T-helper 1 cell treated with Interleukin-12 subunit alpha and Interleukin-12 subunit beta and Interleukin-4 antibody, amounts not matched to agents 30 ng/mL and 1 ng/mL, for 36 hours (primary cell): ENCODE data around the gene GOLGA8S. TPM values are rescaled to one million over a fixed set of nuclear protein-coding genes. Genes with fewer than 3 reads are reported as not detected.
"Not testable (repeated sequence)": the region's sequence is repeated elsewhere in the genome, so short reads cannot be mapped to it uniquely, and the experiment has no call there.

ENCODE experiments used
- intact Hi-C: fragments of 100-400 bp; cut with micrococcal nuclease; formaldehyde crosslinking; loops from one replicate; pipeline ENCODE4 v1.15.1; 2024
- total RNA-seq: library from RNA; stranded (reverse); gene quantifications from 2 replicates; pipeline ENCODE4 v1.2.3, GENCODE V29; 2022

GOLGA8S gene
- total RNA-seq, 1 donor from 2014 or later = 0.61 TPM

GRCh38 chr15:23398357-23398756 is 43.8 kb downstream of the GOLGA8S start:
- intact Hi-C loops = not testable (repeated sequence)

GRCh38 chr15:23399207-23399606 is 44.7 kb downstream of the GOLGA8S start:
- intact Hi-C loops = not testable (repeated sequence)

- intact Hi-C loops = no loop called here
Observed at GRCh38 chr15:23401627-23402026, 47.1 kb downstream of the GOLGA8S start.

- intact Hi-C loops = no loop called here
Observed at GRCh38 chr15:23402140-23402539, 47.6 kb downstream of the GOLGA8S start.

GRCh38 chr15:23402544-23402943 is 48.0 kb downstream of the GOLGA8S start:
- intact Hi-C loops = no loop called here

GRCh38 chr15:23403550-23403949 is 49.0 kb downstream of the GOLGA8S start:
- intact Hi-C loops = no loop called here

GRCh38 chr15:23411841-23412240 is 57.3 kb downstream of the GOLGA8S start:
- intact Hi-C loops = no loop called here

- intact Hi-C loops = not testable (repeated sequence)
Observed at GRCh38 chr15:23412881-23413600, 58.5 kb downstream of the GOLGA8S start.

Other genes with a start within 250 kb of the GOLGA8S start
- not detected in 2 replicates for gene GOLGA6L1, start 217.9 kb upstream of the GOLGA8S start, total RNA-seq
- gene GOLGA6L26, start 20.6 kb upstream of the GOLGA8S start, total RNA-seq = not detected in 2 replicates
- not detected in 2 replicates for gene GOLGA6L2, start 92.5 kb downstream of the GOLGA8S start, total RNA-seq
- gene MKRN3, start 210.9 kb downstream of the GOLGA8S start, total RNA-seq = 1.1 and 2.5 TPM in 2 replicates